Pons (tissue), 1 donor: ENCODE results near the gene BTNL8.
"Not testable (repeated sequence)": the region's sequence is repeated elsewhere in the genome, so short reads cannot be mapped to it uniquely, and the experiment has no call there.

Experiments
- DNase-seq: peaks from one replicate; pipeline ENCODE4 v3.0.0-alpha.2; 2016; ENCODE audit warnings: low spot score

The BTNL8 gene

GRCh38 chr5:180875860-180876426, 23.0 kb upstream of the BTNL8 start:
- DNase-seq = no peak

GRCh38 chr5:180885845-180886529, 13.0 kb upstream of the BTNL8 start:
- not testable (repeated sequence) for DNase-seq

- no peak for DNase-seq
Measured at GRCh38 chr5:180889381-180889780, 9.6 kb upstream of the BTNL8 start.

- not testable (repeated sequence) for DNase-seq
Measured at GRCh38 chr5:180895330-180895729, 3.6 kb upstream of the BTNL8 start.

- DNase-seq = no peak
Measured at GRCh38 chr5:180900178-180900577, 1.2 kb downstream of the BTNL8 start.

- no peak for DNase-seq
Measured at GRCh38 chr5:180901319-180902009, 2.5 kb downstream of the BTNL8 start.

GRCh38 chr5:180908400-180908799, 9.4 kb downstream of the BTNL8 start:
- DNase-seq = no peak

- DNase-seq = no peak
Measured at GRCh38 chr5:180908998-180909731, 10.2 kb downstream of the BTNL8 start.

- DNase-seq = no peak
Measured at GRCh38 chr5:180909782-180910181, 10.8 kb downstream of the BTNL8 start.

GRCh38 chr5:180910182-180910581, 11.2 kb downstream of the BTNL8 start:
- no peak for DNase-seq

GRCh38 chr5:180910735-180911134, 11.8 kb downstream of the BTNL8 start:
- no peak for DNase-seq

- no peak for DNase-seq
Measured at GRCh38 chr5:180914646-180915045, 15.7 kb downstream of the BTNL8 start.

GRCh38 chr5:180915924-180916323, 17.0 kb downstream of the BTNL8 start:
- DNase-seq = no peak

GRCh38 chr5:180918380-180918779, 19.4 kb downstream of the BTNL8 start:
- no peak for DNase-seq

- DNase-seq = no peak
Measured at GRCh38 chr5:180920710-180921109, 21.8 kb downstream of the BTNL8 start.

- DNase-seq = no peak
Measured at GRCh38 chr5:180922932-180923331, 24.0 kb downstream of the BTNL8 start.

GRCh38 chr5:180932660-180933059, 33.7 kb downstream of the BTNL8 start:
- DNase-seq = no peak

- no peak for DNase-seq
Measured at GRCh38 chr5:180935203-180935602, 36.2 kb downstream of the BTNL8 start.

GRCh38 chr5:180938294-180938693, 39.3 kb downstream of the BTNL8 start:
- DNase-seq = no peak

GRCh38 chr5:180950291-180950949, 51.5 kb downstream of the BTNL8 start:
- no peak for DNase-seq

- DNase-seq = no peak
Measured at GRCh38 chr5:180959661-180960060, 60.7 kb downstream of the BTNL8 start.

GRCh38 chr5:180960209-180960608, 61.2 kb downstream of the BTNL8 start:
- no peak for DNase-seq
